Mesodermal cell (in vitro differentiated cells): Measurements from ENCODE around the gene MAML3.
A peak's percentile ranks its signal among the peaks of the same experiment; 100 is the strongest.

Source experiments
- H3K27ac ChIP-seq: 2 replicates; pipeline ENCODE4 v1.7.0; 2013; ENCODE audit warnings: mild to moderate bottlenecking, low read depth, low read length, moderate library complexity; ENCODE audit not compliant: severe bottlenecking
- H3K36me3 ChIP-seq: 2 replicates; pipeline ENCODE4 v1.7.1; 2013; ENCODE audit warnings: mild to moderate bottlenecking, low read length, moderate library complexity; ENCODE audit not compliant: control insufficient read depth, insufficient read depth
- H3K4me1 ChIP-seq: one replicate; pipeline ENCODE4 v1.7.1; 2013; ENCODE audit warnings: mild to moderate bottlenecking, low read length; ENCODE audit not compliant: insufficient read depth, control insufficient read depth, poor library complexity, severe bottlenecking
- H3K4me3 ChIP-seq: 2 replicates; pipeline ENCODE4 v1.7.0; 2013; ENCODE audit warnings: low read length, control low read depth, mild to moderate bottlenecking; ENCODE audit not compliant: insufficient read depth, poor library complexity, severe bottlenecking; ENCODE audit errors: extremely low read depth
- H3K9me3 ChIP-seq: 2 replicates; pipeline ENCODE4 v1.7.1; 2013; ENCODE audit warnings: mild to moderate bottlenecking, low read length, moderate library complexity; ENCODE audit not compliant: control insufficient read depth
- WGBS, 2 experiments: methylation state at CpG; one replicate each; pipeline ENCODE4 v1.1.5; 2013; ENCODE audit warnings: missing lambda C conversion rate in 2 of 2; ENCODE audit not compliant: insufficient coverage in 2 of 2; 5-methylcytosine and 5-hydroxymethylcytosine counted together

The MAML3 gene

GRCh38 chr4:139887962-139888735 lies 265.8 kb downstream of the MAML3 start:
- Histone ChIP-seq H3K9me3 (no peaks in the 10 kb centered on the region), H3K4me3 (no peak overlapping the region), H3K27ac (no peak overlapping the region), H3K36me3 (peaks cover 16% of the 10 kb centered on the region), H3K4me1 (peaks cover 14% of the 10 kb centered on the region)
- WGBS, 2 experiments = 13 to 55% methylated on average over 1 to 3 of the region's 6 CpGs

- Histone ChIP-seq H3K4me3 (no peak overlapping the region), H3K27ac (no peak overlapping the region), H3K9me3 (no peaks in the 10 kb centered on the region), H3K36me3 (peaks cover 16% of the 10 kb centered on the region), H3K4me1 (peaks cover 14% of the 10 kb centered on the region)
- WGBS, 2 experiments = 100% methylated on average over 2 of the region's 4 CpGs; no CpG with 5 or more reads in 1 of the 2 experiments
Measured at GRCh38 chr4:139887376-139887802, 266.6 kb downstream of the MAML3 start.

- WGBS, 2 experiments = 100% methylated on average over 1 of the region's 8 CpGs; no CpG with 5 or more reads in 1 of the 2 experiments
- Histone ChIP-seq H3K4me3 (no peak overlapping the region), H3K27ac (no peak overlapping the region), H3K4me1 (peaks cover 14% of the 10 kb centered on the region), H3K36me3 (peaks cover 16% of the 10 kb centered on the region), H3K9me3 (no peaks in the 10 kb centered on the region)
Measured at GRCh38 chr4:139886798-139887197, 267.2 kb downstream of the MAML3 start.

- Histone ChIP-seq H3K4me3 (no peak overlapping the region), H3K4me1 (peaks cover 14% of the 10 kb centered on the region), H3K36me3 (peaks cover 3% of the 10 kb centered on the region), H3K27ac (no peak overlapping the region), H3K9me3 (no peaks in the 10 kb centered on the region)
- 89 to 100% methylated on average over 1 to 2 of the region's 3 CpGs for WGBS, 2 experiments
Measured at GRCh38 chr4:139884438-139884837, 269.5 kb downstream of the MAML3 start.

- Histone ChIP-seq H3K4me1 (no peaks in the 10 kb centered on the region), H3K27ac (no peak overlapping the region), H3K9me3 (no peaks in the 10 kb centered on the region), H3K4me3 (no peak overlapping the region), H3K36me3 (peaks cover 3% of the 10 kb centered on the region)
- WGBS, 2 experiments = 89 to 100% methylated on average over 3 to 4 of the region's 5 CpGs
Measured at GRCh38 chr4:139880841-139881240, 273.1 kb downstream of the MAML3 start.

GRCh38 chr4:139878050-139878449 lies 275.9 kb downstream of the MAML3 start:
- Histone ChIP-seq H3K9me3 (peaks cover 5% of the 10 kb centered on the region), H3K36me3 (peaks cover 6% of the 10 kb centered on the region), H3K4me1 (no peaks in the 10 kb centered on the region), H3K4me3 (no peak overlapping the region), H3K27ac (no peak overlapping the region)
- WGBS, 2 experiments = 90 to 97% methylated on average over 9 of the region's 9 CpGs

- 83 to 94% methylated on average over 5 of the region's 5 CpGs for WGBS, 2 experiments
- Histone ChIP-seq H3K36me3 (peaks cover 6% of the 10 kb centered on the region), H3K9me3 (peaks cover 5% of the 10 kb centered on the region), H3K27ac (no peak overlapping the region), H3K4me1 (peaks cover 11% of the 10 kb centered on the region), H3K4me3 (no peak overlapping the region)
Measured at GRCh38 chr4:139876337-139876941, 277.5 kb downstream of the MAML3 start.

- WGBS, 2 experiments = 42 to 83% methylated on average over 3 to 4 of the region's 6 CpGs
- H3K27ac ChIP-seq = no peak overlapping the region
- peaks cover 11% of the 10 kb centered on the region for H3K4me1 ChIP-seq
- peaks cover 5% of the 10 kb centered on the region for H3K9me3 ChIP-seq
- H3K36me3 ChIP-seq = peaks cover 6% of the 10 kb centered on the region
- H3K4me3 ChIP-seq = no peak overlapping the region
Measured at GRCh38 chr4:139875411-139875825, 278.6 kb downstream of the MAML3 start.

GRCh38 chr4:139873111-139873860 lies 280.7 kb downstream of the MAML3 start:
- H3K4me1 ChIP-seq = peaks cover 11% of the 10 kb centered on the region
- 94 to 100% methylated on average over 2 of the region's 4 CpGs for WGBS, 2 experiments
- no peak overlapping the region for H3K27ac ChIP-seq
- peaks cover 6% of the 10 kb centered on the region for H3K36me3 ChIP-seq
- H3K4me3 ChIP-seq = no peak overlapping the region
- H3K9me3 ChIP-seq = peaks cover 5% of the 10 kb centered on the region

- Histone ChIP-seq H3K36me3 (peaks cover 6% of the 10 kb centered on the region), H3K4me1 (peaks cover 11% of the 10 kb centered on the region), H3K9me3 (peaks cover 5% of the 10 kb centered on the region), H3K27ac (peak overlapping the region; percentile 23), H3K4me3 (no peak overlapping the region)
- WGBS, 2 experiments = 98 to 100% methylated on average over 2 of the region's 2 CpGs
Measured at GRCh38 chr4:139872274-139872673, 281.7 kb downstream of the MAML3 start.
